Liver (tissue), 9 donors: ENCODE results near the gene C19orf33. TPM values are rescaled to one million over a fixed set of nuclear protein-coding genes. Genes with fewer than 3 reads are reported as not detected.

Source experiments
- DNase-seq: peaks from one replicate; pipeline ENCODE4 v3.0.0-alpha.2; 2017; ENCODE audit warnings: low spot score
- H3K27ac ChIP-seq, 2 donors: one replicate each; pipeline ENCODE4 v1.7.0; 2013; ENCODE audit warnings: inconsistent platforms in 2 of 2, low read length in 2 of 2, control low read depth in 1 of 2, low read depth in 1 of 2, mild to moderate bottlenecking in 1 of 2
- H3K27me3 ChIP-seq, 4 donors: one replicate each; pipeline versions ENCODE4 v1.6.1 to v1.7.0; 2013; ENCODE audit warnings: low read length in 3 of 4, inconsistent platforms in 1 of 4, mild to moderate bottlenecking in 1 of 4, moderate library complexity in 1 of 4; ENCODE audit not compliant: control insufficient read depth in 4 of 4, insufficient read depth in 4 of 4
- H3K36me3 ChIP-seq, 4 donors: one replicate each; pipeline versions ENCODE4 v1.6.1 to v1.7.0; 2013; ENCODE audit warnings: low read length in 3 of 4, mild to moderate bottlenecking in 3 of 4, low read depth in 1 of 4, moderate library complexity in 1 of 4; ENCODE audit not compliant: control insufficient read depth in 4 of 4, insufficient read depth in 3 of 4
- H3K4me1 ChIP-seq, 4 donors: one replicate each; pipeline versions ENCODE4 v1.6.1 to v1.7.0; 2013; ENCODE audit warnings: low read length in 3 of 4, mild to moderate bottlenecking in 3 of 4, moderate library complexity in 1 of 4; ENCODE audit not compliant: control insufficient read depth in 4 of 4, insufficient read depth in 4 of 4
- H3K4me3 ChIP-seq, 3 donors: one replicate each; pipeline versions ENCODE4 v1.6.1 to v1.7.0; 2013; ENCODE audit warnings: low read length in 3 of 3, control low read depth in 1 of 3, low read depth in 1 of 3, mild to moderate bottlenecking in 1 of 3
- H3K9ac ChIP-seq, 2 donors: one replicate each; pipeline ENCODE4 v1.7.0; 2013; ENCODE audit warnings: low read length in 2 of 2, mild to moderate bottlenecking in 2 of 2, moderate library complexity in 2 of 2, control low read depth in 1 of 2, low read depth in 1 of 2
- H3K9me3 ChIP-seq, 4 donors: one replicate each; pipeline versions ENCODE4 v1.6.1 to v1.7.0; 2013; ENCODE audit warnings: low read length in 3 of 4; ENCODE audit not compliant: control insufficient read depth in 4 of 4
- CTCF ChIP-seq: fragments of 150-350 bp; IDR thresholded peaks from 2 replicates; pipeline ENCODE4 v1.5.1; 2017; ENCODE audit warnings: improper control_type of control experiment, low read depth, low read length; ENCODE audit not compliant: missing input control
- EGR1 ChIP-seq, 2 donors: IDR thresholded peaks; 2 replicates each; pipeline ENCODE4 v1.6.1; 2016 to 2018; ENCODE audit warnings: antibody characterized with exemption in 2 of 2, low read depth in 2 of 2
- FOXA1 ChIP-seq: IDR thresholded peaks from 2 replicates; pipeline ENCODE4 v1.6.1; 2016; ENCODE audit warnings: antibody characterized with exemption
- FOXA2 ChIP-seq: IDR thresholded peaks from 2 replicates; pipeline ENCODE4 v1.6.1; 2016; ENCODE audit warnings: antibody characterized with exemption
- GABPA ChIP-seq, 2 donors: IDR thresholded peaks in 1 of 2; conservative IDR thresholded peaks in 1 of 2; 2 replicates each; pipeline ENCODE4 v1.6.1; 2016; ENCODE audit warnings: antibody characterized with exemption in 2 of 2, mild to moderate bottlenecking in 1 of 2, moderate library complexity in 1 of 2
- HNF4A ChIP-seq, 2 donors: conservative IDR thresholded peaks; 2 replicates each; pipeline ENCODE4 v1.6.1; 2016; ENCODE audit warnings: antibody characterized with exemption in 2 of 2, mild to moderate bottlenecking in 2 of 2
- HNF4G ChIP-seq: IDR thresholded peaks from 2 replicates; pipeline ENCODE4 v1.6.1; 2016; ENCODE audit warnings: antibody characterized with exemption
- JUND ChIP-seq, 2 donors: IDR thresholded peaks; 2 replicates each; pipeline ENCODE4 v1.6.1; 2016; ENCODE audit warnings: antibody characterized with exemption in 2 of 2
- MAX ChIP-seq: IDR thresholded peaks from 2 replicates; pipeline ENCODE4 v1.6.1; 2016; ENCODE audit warnings: antibody characterized with exemption
- NR2F2 ChIP-seq: IDR thresholded peaks from 2 replicates; pipeline ENCODE4 v1.6.1; 2016; ENCODE audit warnings: antibody characterized with exemption
- RAD21 ChIP-seq, 2 donors: IDR thresholded peaks; 2 replicates each; pipeline ENCODE4 v1.6.1; 2016; ENCODE audit warnings: antibody characterized with exemption in 2 of 2, mild to moderate bottlenecking in 2 of 2
- REST ChIP-seq: IDR thresholded peaks from 2 replicates; pipeline ENCODE4 v1.6.1; 2016; ENCODE audit warnings: antibody characterized with exemption, mild to moderate bottlenecking
- RXRA ChIP-seq, 2 donors: IDR thresholded peaks; 2 replicates each; pipeline ENCODE4 v1.6.1; 2017 to 2018; ENCODE audit warnings: antibody characterized with exemption in 2 of 2, mild to moderate bottlenecking in 1 of 2
- SP1 ChIP-seq: IDR thresholded peaks from 2 replicates; pipeline ENCODE4 v1.6.1; 2018; ENCODE audit warnings: antibody characterized with exemption, mild to moderate bottlenecking
- TAF1 ChIP-seq: conservative IDR thresholded peaks from 2 replicates; pipeline ENCODE4 v1.6.1; 2016; ENCODE audit warnings: antibody characterized with exemption, mild to moderate bottlenecking
- YY1 ChIP-seq: IDR thresholded peaks from 2 replicates; pipeline ENCODE4 v1.6.1; 2016; ENCODE audit warnings: antibody characterized with exemption, mild to moderate bottlenecking
- ZBTB33 ChIP-seq: IDR thresholded peaks from 2 replicates; pipeline ENCODE4 v1.6.1; 2016; ENCODE audit warnings: antibody characterized with exemption
- WGBS: extraction: QIAGEN DNeasy Blood & Tissue Kit; methylation state at CpG from one replicate; pipeline ENCODE4 v1.1.7; 2013; 5-methylcytosine and 5-hydroxymethylcytosine counted together
- polyA plus RNA-seq, 2 donors: library from polyadenylated mRNA; stranded (reverse) in 1 of 2; unstranded in 1 of 2; fragments of 200-250 nt in 1 of 2; fragments of >200 nt in 1 of 2; fragmentation: Nextera tagmentation in 1 of 2; extraction: Ambion mirVana in 1 of 2; gene quantifications; one replicate each; pipeline versions ENCODE4 v1.2.1 to v1.2.3, GENCODE V29; 2013 to 2015
- total RNA-seq, 2 donors: library from RNA; depleted of rRNA; stranded (reverse); fragments of >200 nt; gene quantifications; one replicate each; pipeline ENCODE4 v1.2.3, GENCODE V29; 2014
- TF ChIP-seq, protein P1 (sequence below): IDR thresholded peaks from 2 replicates; pipeline ENCODE4 v1.6.1; 2016; ENCODE audit warnings: antibody characterized with exemption
- donor health status: healthy.
- donor health status: healthy.
- donor health status: healthy.
- donor health status: healthy.
- donor health status: healthy.

Gene C19orf33
- total and polyA plus RNA-seq, 4 donors: 0.36 to 1.6 TPM; not detected in 2

- no peak for DNase-seq
- Histone ChIP-seq H3K27ac (no peak overlapping the region), H3K4me1 (peaks cover 0 to 4% (median 1%) of the 10 kb centered on the region in 4 donors), H3K4me3 (no peak overlapping the region), H3K9me3 (no peaks in the 10 kb centered on the region), H3K27me3 (no peaks in the 10 kb centered on the region), H3K9ac (no peak overlapping the region), H3K36me3 (no peaks in the 10 kb centered on the region)
- no peak for TF ChIP-seq JUND (IDR thresholded peaks at IDR 0.05)
- no peak for TF ChIP-seq FOXA1
- no peak for TF ChIP-seq TAF1
- TF ChIP-seq REST: no peak
- no peak for TF ChIP-seq HNF4A (conservative IDR thresholded peaks at IDR 0.05)
- TF ChIP-seq NR2F2: no peak
- no peak for TF ChIP-seq EGR1 (IDR thresholded peaks at IDR 0.05; ENCODE audit: low read depth in 2 of 2)
- no peak for TF ChIP-seq YY1
- no peak for TF ChIP-seq HNF4G
- TF ChIP-seq, protein P1, sequence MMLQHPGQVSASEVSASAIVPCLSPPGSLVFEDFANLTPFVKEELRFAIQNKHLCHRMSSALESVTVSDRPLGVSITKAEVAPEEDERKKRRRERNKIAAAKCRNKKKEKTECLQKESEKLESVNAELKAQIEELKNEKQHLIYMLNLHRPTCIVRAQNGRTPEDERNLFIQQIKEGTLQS: no peak
- no peak for TF ChIP-seq GABPA (IDR thresholded peaks at IDR 0.05 in 1 of 2, conservative IDR thresholded peaks at IDR 0.05 in 1 of 2)
- TF ChIP-seq FOXA2: no peak
- no peak for TF ChIP-seq RAD21 (IDR thresholded peaks at IDR 0.05)
- TF ChIP-seq MAX: no peak
- TF ChIP-seq RXRA (IDR thresholded peaks at IDR 0.05): no peak
- no peak for TF ChIP-seq SP1
- no peak for TF ChIP-seq ZBTB33
- no peak for TF ChIP-seq CTCF
- WGBS: 89% methylated on average over 5 of the region's 5 CpGs
These were observed 33.4 kb upstream of the C19orf33 start for GRCh38 chr19:38270587-38271167.
